ENCODE results near the gene CDCA7L. TPM values are rescaled to one million over a fixed set of nuclear protein-coding genes. Genes with fewer than 3 reads are reported as not detected.

Gene CDCA7L
- total RNA-seq, 4 donors from 2014 or later = 0.88 to 6.7 (median 1.8) TPM

DNA sequence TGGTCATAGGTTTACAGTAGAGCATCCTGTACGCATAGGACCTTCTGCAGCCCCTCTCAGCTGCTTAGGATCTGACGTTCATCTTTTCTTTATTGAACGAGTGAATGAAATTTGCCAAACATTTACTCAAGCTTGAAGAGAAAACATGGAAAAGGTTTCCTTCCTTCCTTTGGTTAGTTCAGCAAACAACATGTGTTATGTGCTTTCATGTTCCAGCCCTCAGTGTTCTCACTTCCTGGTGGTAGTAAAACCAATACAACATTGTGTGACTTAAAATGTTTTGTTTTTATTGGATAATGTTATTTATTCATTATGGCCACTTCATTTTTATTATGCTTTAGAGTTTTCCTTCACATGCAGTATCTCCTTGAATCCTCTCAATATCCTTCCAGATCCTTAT, 1.4 kb upstream of the CDCA7L start:
- no peaks in the 10 kb centered on the region for H3K36me3 ChIP-seq
- H3K4me1 ChIP-seq = no peaks in the 10 kb centered on the region
- H3K4me3 ChIP-seq = no peak overlapping the region
- ATAC-seq (no peak), DNase-seq (no peak)
- no peaks in the 10 kb centered on the region for H3K27me3 ChIP-seq
- TF ChIP-seq, protein P1, sequence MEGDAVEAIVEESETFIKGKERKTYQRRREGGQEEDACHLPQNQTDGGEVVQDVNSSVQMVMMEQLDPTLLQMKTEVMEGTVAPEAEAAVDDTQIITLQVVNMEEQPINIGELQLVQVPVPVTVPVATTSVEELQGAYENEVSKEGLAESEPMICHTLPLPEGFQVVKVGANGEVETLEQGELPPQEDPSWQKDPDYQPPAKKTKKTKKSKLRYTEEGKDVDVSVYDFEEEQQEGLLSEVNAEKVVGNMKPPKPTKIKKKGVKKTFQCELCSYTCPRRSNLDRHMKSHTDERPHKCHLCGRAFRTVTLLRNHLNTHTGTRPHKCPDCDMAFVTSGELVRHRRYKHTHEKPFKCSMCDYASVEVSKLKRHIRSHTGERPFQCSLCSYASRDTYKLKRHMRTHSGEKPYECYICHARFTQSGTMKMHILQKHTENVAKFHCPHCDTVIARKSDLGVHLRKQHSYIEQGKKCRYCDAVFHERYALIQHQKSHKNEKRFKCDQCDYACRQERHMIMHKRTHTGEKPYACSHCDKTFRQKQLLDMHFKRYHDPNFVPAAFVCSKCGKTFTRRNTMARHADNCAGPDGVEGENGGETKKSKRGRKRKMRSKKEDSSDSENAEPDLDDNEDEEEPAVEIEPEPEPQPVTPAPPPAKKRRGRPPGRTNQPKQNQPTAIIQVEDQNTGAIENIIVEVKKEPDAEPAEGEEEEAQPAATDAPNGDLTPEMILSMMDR (IDR thresholded peaks at IDR 0.05 in 4 of 5, conservative IDR thresholded peaks at IDR 0.05 in 1 of 5) = no peak
- TF ChIP-seq POLR2A (IDR thresholded peaks at IDR 0.05) = no peak
- no peaks in the 10 kb centered on the region for H3K9me3 ChIP-seq
- in situ Hi-C loops (cut with MboI; ENCODE audit: low sequenced_read_pairs in 4 of 4) = no loop called here
- no peak overlapping the region for H3K27ac ChIP-seq
- intact Hi-C loops (cut with DNase I; ENCODE audit: low total_unique reads) = no loop called here

DNA sequence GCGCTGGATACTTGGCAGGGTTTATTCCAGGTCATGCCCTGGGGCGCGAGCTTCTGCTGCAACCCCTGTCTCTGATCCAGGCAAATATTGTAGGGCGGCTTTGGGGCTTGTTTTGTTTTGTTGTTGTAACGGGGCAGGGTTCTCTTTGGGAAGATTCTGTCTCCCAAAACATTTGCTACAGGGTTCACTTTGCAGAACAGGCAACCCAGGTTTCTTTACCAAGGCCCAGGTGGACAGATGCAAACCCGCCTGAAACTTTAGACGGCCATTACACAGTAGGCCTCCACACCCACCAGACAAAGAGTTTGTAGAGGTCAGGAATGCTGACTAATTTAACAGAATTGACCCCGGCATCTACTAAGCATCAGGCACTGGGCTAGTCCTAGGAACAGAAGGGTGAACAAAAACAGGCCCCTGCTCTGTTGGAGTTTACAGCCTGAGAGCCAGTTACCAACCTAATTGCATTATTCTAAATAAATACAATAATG, 567 bp upstream of the CDCA7L start:
- H3K27me3 ChIP-seq = no peaks in the 10 kb centered on the region
- H3K4me1 ChIP-seq = no peaks in the 10 kb centered on the region
- in situ Hi-C loops (cut with MboI; ENCODE audit: low sequenced_read_pairs in 4 of 4) = no loop called here
- ATAC-seq = peak in 1 of 2 donors; percentile 10
- intact Hi-C loops (cut with DNase I; ENCODE audit: low total_unique reads) = no loop called here
- H3K9me3 ChIP-seq = no peaks in the 10 kb centered on the region
- H3K4me3 ChIP-seq = peak overlapping the region; percentile 63 to 76 (median 72)
- no peaks in the 10 kb centered on the region for H3K36me3 ChIP-seq
- H3K27ac ChIP-seq = peak overlapping the region in 3 of 4 donors; percentile 62 to 80 (median 64)
- DNase-seq = no peak
- TF ChIP-seq POLR2A (IDR thresholded peaks at IDR 0.05) = no peak
- TF ChIP-seq, protein P1 (IDR thresholded peaks at IDR 0.05 in 4 of 5, conservative IDR thresholded peaks at IDR 0.05 in 1 of 5) = no peak

DNA sequence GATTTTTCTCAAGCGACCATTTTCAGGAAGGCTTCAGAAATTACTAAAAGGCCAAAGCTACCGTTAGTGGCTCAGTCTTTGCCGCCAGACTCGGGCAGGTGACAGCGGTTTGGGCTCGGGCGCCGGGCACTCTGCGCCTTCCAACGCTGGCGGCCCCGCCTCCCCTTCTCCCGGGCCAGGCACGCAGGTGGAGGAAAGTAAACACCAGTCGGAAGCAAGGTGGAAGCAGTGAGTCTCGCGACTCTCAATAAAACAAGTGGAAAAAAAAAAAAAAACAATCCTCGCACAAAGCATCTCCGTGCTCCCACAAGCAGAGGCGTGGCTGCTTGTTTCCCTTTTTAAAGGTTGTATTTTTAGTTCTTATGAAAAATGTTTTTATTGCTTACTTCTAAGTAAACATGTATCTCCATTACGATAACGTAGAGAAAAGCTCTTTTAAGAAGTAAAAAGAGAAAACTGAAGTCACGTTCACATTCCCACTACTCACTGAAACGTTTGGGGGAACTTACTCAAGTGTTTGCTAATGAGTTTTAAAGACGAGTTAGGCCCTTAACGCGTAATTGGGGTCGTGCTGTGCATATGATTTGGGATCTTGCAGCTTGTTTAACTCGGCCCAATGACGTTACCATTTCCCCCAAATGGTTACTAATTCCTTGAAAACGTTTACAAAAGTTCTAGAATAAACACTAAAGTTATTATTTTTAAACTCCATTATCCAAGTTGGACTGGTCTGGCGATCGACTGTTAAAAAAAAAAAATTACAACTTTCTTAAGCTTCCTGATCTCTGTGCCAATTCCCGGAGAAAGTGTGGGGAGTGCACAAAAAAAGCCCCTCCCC, 864 bp downstream of the CDCA7L start:
- no peak for DNase-seq
- Histone ChIP-seq H3K9me3 (no peaks in the 10 kb centered on the region), H3K4me1 (peaks cover 0 to under 1% of the 10 kb centered on the region in 2 donors), H3K36me3 (no peaks in the 10 kb centered on the region), H3K27ac (peak overlapping the region in 3 of 4 donors; percentile 62 to 80 (median 64)), H3K4me3 (peak overlapping the region; percentile 63 to 76 (median 72)), H3K27me3 (no peaks in the 10 kb centered on the region)
- intact Hi-C loops (cut with DNase I; ENCODE audit: low total_unique reads) = no loop called here
- in situ Hi-C loops (cut with MboI; ENCODE audit: low sequenced_read_pairs in 4 of 4) = no loop called here
- TF ChIP-seq POLR2A (IDR thresholded peaks at IDR 0.05) = no peak
- TF ChIP-seq, protein P1 (IDR thresholded peaks at IDR 0.05 in 4 of 5, conservative IDR thresholded peaks at IDR 0.05 in 1 of 5) = no peak
- ATAC-seq = no peak

DNA sequence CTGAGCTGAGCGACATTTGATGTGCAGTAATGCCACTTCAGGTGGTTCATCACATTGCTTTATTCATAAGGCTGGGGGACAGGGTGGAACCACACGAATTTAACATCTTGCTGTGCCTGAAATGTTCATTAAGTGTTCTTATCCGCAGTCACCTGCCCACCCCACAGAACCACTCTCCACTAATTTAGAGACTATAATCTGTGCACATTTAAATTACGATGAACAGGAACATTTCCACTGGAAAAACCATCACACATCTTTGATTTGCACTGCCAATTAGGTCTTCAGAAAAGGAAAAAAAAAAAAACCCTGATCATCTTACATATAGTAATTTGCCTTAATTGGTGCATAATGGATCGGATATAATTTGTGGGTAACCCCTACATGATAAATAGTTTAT, 2.3 kb downstream of the CDCA7L start:
- in situ Hi-C loops (cut with MboI; ENCODE audit: low sequenced_read_pairs in 4 of 4) (no loop called here), intact Hi-C loops (cut with DNase I; ENCODE audit: low total_unique reads) (no loop called here)
- TF ChIP-seq POLR2A (IDR thresholded peaks at IDR 0.05) = no peak
- TF ChIP-seq, protein P1 (IDR thresholded peaks at IDR 0.05 in 4 of 5, conservative IDR thresholded peaks at IDR 0.05 in 1 of 5) = no peak
- no peak for ATAC-seq
- Histone ChIP-seq H3K36me3 (no peaks in the 10 kb centered on the region), H3K27ac (no peak overlapping the region), H3K4me1 (peaks cover 9 to 12% of the 10 kb centered on the region in 2 donors), H3K4me3 (no peak overlapping the region), H3K27me3 (no peaks in the 10 kb centered on the region), H3K9me3 (no peaks in the 10 kb centered on the region)
- no peak for DNase-seq

All from gastrocnemius medialis (tissue), 4 donors.